Measurements from ENCODE around the gene SYCE3.

The SYCE3 gene

GRCh38 chr22:50503475-50504145 lies 59.1 kb downstream of the SYCE3 start:
- DNase-seq, result no peak

- DNase-seq, result no peak
Measured at GRCh38 chr22:50502628-50503474, 59.9 kb downstream of the SYCE3 start.

- DNase-seq, result no peak
Measured at GRCh38 chr22:50502096-50502495, 60.6 kb downstream of the SYCE3 start.

Measured in hypothalamus (tissue), 51 donors.